ENCODE results near the gene UBA1.
"Not testable (repeated sequence)": the region's sequence is repeated elsewhere in the genome, so short reads cannot be mapped to it uniquely, and the experiment has no call there.

Gene UBA1

GRCh38 chrX:47250017-47250347, 56.4 kb downstream of the UBA1 start:
- no peak for DNase-seq (ENCODE audit: low read depth in 2 of 2)

DNA sequence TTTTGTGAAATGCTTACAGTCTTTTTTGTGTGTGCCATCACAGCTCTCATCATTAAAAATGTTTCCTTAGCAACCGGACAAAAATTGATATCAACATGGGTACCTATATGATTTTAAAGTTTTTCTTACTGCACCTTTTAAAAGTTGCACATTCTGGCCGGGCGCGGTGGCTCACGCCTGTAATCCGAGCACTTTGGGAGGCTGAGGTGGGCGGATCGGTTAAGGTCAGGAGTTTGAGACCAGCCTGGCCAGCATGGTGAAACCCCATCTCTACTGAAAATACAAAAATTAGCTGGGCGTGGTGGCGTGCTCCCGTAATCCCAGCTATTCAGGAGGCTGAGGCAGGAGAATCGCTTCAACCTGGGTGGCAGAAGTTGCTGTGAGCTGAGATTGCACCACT, 64.0 kb downstream of the UBA1 start:
- not testable (repeated sequence) for DNase-seq (ENCODE audit: low read depth in 2 of 2)

Measured in fibroblast of skin of left biceps (primary cell).